Activated CD8-positive, alpha-beta memory T cell treated with anti-CD3 and anti-CD28 coated beads for 36 hours (primary cell): ENCODE data around the gene ATG9B. TPM values are rescaled to one million over a fixed set of nuclear protein-coding genes. Genes with fewer than 3 reads are reported as not detected.

ENCODE experiments used
- CTCF ChIA-PET: fragments of 350-600 bp; sonication (Branson Sonifier 250); formaldehyde crosslinking; loops from one replicate; lab custom pipeline; 2021; ENCODE audit warnings: antibody characterized with exemption; lab: Charles Lee
- POLR2A ChIA-PET: fragments of 350-600 bp; sonication (Branson Sonifier 250); formaldehyde crosslinking; loops from one replicate; lab custom pipeline; 2021; ENCODE audit warnings: antibody characterized with exemption; lab: Charles Lee
- total RNA-seq, 2 experiments: library from RNA; stranded (reverse); gene quantifications; one replicate each; pipeline ENCODE4 v1.2.3, GENCODE V29; 2021

Gene ATG9B
- total RNA-seq, 2 experiments from 2014 or later = 6.3 to 7.7 TPM

DNA sequence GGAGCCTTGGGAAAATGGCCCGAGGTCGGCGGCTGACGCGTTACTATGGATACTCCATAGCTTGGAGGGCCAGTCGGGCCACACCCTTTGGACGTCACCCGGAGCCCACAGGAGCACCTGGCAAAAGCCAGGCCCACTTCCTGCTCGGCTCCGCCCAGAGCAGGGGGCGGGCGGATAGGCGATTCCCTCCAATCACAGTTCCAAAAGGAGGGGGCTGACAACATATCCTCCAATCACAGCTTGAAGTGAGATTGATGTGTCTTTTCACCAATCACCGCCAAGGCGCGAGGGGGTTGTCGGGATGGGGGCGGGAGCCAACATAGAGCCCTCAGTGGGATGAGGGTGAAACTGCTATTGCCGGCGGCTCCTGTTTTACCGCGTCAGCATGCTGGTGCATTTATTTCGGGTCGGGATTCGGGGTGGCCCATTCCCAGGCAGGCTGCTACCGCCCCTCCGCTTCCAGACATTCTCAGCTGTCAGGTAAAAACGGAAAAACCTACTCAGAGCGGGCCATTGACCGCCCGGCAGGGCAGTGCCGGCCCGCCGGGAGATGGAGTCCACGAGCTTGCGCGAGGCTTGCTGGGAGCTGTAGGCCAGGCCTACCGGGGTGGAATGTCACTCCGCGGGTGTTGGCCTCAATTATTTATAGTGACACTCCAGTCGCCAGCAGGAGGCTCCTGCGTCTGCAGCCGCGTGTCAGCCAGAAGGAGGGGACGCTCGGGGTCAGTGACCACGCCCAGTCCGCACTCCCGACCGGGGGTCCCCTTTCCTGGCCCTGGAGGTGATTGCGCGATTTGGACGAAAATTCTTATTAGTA lies 4.0 kb upstream of the ATG9B start, which contains the start of gene ABCB8:
Gene ABCB8, plus strand, starts transcription at position 320 of the 817 bp plus-strand sequence. Its CDS starts 66 bp downstream, at position 386.
- POLR2A ChIA-PET = interaction anchor here (0.6 to 1.4 kb wide), 9 partner anchors 10 to 59 kb away, joined by 3 to 10 read pairs (median 6); partner anchors contain the start of gene CDK5
- CTCF ChIA-PET = interaction anchor here (0.7 to 2.8 kb wide), 11 partner anchors 10 to 130 kb away, joined by 3 to 32 read pairs (median 4); partner anchors contain the start of genes FASTK and TMUB1

DNA sequence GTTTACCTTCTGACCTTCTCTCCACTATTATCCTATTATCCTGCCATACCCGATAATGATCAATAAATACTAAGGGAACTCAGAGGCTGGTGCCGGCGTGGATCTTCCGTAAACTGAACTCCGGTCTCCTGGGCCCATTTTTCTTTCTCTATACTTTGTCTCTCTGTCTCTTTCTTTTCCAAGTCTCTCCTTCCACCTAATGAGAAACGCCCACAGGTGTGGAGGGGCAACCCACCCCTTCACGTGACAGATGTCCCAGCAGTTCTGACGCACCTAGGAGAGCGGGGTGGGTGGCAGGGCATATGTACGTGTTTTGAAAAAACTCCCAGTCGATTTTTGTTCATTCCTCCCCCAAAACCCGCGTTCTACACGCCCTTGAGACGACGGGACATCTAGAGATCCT lies 3.4 kb upstream of the ATG9B start:
- CTCF ChIA-PET = interaction anchor here (1.1 to 2.8 kb wide), 7 partner anchors 9 to 129 kb away, joined by 3 to 32 read pairs (median 4); partner anchors contain the start of gene TMUB1
- POLR2A ChIA-PET = interaction anchor here (0.8 to 1.4 kb wide), 7 partner anchors 9 to 59 kb away, joined by 3 to 10 read pairs (median 7); partner anchors contain the start of gene CDK5

DNA sequence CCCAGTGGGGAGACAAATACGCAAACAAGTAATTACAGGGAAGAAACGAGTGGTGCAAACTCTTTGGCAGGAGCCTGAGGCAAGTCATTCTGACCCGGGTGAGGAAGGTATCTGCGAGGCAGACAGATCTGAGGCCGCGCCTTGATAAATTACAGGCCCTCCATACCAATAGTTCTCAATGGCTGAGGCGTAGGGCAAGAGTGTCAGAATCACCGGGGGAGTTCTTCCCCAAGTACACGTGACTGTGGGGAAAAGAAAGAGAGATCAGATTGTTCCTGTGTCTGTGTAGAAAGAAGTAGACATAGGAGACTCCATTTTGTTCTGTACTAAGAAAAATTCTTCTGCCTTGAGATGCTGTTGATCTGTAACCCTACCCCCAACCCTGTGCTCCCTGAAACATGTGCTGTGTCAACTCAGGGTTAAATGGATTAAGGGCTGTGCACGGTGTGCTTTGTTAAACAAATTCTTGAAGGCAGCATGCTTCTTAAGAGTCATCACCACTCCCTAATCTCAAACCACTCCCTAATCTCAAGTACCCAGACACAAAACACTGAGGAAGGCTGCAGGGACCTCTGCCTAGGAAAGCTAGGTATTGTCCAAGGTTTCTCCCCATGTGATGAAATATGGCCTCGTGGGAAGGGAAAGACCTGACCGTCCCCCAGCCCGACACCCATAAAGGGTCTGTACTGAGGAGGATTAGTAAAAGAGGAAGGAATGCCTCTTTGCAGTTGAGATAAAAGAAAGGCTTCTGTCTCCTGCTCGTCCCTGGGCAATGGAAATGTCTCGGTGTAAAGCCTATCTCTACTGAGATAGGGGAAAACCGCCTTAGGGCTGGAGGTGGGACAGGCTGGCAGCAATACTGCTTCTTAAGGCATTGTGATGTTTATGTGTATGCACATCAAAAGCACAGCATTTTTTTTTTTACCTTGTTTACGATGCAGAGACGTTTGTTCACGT lies 2.8 kb upstream of the ATG9B start:
- ChIA-PET POLR2A (interaction anchor here (0.8 to 1.4 kb wide), 2 partner anchors 8 to 13 kb away, joined by 3 to 8 read pairs; no protein-coding TSS in a partner anchor), CTCF (interaction anchor here (0.6 to 2.8 kb wide), 6 partner anchors 8 to 84 kb away, joined by 3 to 32 read pairs (median 6); partner anchors contain the start of gene TMUB1)

DNA sequence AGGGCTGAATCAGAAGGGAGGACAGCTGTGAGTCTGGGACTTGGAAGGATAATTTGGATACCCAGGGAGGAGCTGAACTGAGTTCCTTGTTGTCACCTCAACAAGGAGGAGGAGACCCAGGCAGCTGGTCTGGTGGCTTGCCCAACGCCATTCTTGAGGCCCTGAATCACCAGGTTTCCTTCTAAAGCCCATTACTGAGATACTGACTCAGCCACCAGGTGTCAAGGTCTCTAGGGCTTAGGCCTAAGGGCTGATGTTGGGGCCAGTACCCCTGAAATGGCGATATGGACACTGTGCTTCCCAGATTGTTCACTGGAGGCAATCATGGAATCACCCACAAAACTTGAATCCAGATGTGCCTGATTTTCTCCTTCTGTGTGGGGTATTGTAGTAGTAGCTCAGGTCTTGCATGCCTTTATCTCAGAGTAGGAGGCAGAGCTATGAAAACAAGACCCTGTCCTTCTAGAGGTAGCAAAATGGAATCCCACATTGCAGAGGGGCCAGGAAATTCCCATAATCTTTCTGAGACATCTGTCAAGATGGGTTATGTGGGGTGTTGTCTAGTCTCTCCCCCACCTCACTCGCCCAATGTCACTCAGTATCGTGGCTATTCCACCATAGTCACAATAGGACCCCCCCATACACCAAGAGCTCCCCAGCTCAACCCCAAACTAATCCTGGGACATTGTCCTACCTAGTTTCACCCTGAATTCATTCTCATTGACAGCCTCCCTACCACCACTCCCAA lies 1.8 kb upstream of the ATG9B start:
- ChIA-PET CTCF (interaction anchor here (0.6 to 1.7 kb wide), 3 partner anchors 8 to 17 kb away, joined by 3 to 7 read pairs (median 5); no protein-coding TSS in a partner anchor), POLR2A (no interaction called here)

DNA sequence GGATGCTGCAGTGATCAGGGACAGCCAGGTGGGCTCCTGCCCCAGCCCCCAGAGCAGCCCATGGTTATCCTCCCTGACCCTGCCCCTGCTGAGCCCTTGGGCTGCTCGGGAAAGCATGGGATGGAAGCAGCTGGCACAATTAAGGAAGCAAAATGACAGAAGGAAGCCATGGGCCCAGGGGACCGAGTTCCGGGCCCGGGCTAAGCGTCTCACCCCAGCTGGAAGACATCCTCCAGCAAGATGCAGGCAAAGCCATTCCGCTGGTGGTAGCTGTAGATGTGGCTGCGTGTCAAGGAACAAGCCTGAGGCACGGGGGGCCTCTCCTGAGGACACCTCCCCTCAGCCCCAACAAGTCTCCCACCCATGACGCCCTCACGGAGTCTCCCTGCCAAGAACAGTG lies 1.1 kb downstream of the ATG9B start:
- ChIA-PET CTCF (interaction anchor here (2.0 kb wide), 1 partner anchor 15 kb away, joined by 5 read pairs; no protein-coding TSS in a partner anchor), POLR2A (no interaction called here)

DNA sequence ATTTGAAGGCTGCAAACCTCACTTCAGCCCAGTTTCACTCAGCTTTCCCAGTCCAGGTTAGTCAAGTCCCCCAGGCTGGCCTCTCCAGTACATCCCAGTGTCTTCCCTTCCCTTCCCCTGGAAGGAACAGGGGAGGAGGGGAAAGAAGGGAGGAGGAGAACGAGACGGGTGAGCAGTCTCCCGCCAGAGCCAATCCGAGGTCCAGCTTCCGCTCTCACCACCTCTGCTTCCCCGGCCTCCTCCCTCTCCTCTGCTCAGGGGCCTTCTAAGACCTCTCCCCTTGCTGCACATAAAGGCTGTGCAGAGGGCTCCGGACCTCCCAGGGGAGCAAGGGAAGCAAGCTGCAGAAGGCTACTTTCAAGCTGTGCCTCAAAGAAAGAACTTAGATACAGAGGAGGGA lies 4.1 kb downstream of the ATG9B start:
- CTCF ChIA-PET = interaction anchor here (2.9 to 5.5 kb wide), 3 partner anchors 9 to 57 kb away, joined by 14 to 32 read pairs (median 20); partner anchors contain the start of gene ABCB8

DNA sequence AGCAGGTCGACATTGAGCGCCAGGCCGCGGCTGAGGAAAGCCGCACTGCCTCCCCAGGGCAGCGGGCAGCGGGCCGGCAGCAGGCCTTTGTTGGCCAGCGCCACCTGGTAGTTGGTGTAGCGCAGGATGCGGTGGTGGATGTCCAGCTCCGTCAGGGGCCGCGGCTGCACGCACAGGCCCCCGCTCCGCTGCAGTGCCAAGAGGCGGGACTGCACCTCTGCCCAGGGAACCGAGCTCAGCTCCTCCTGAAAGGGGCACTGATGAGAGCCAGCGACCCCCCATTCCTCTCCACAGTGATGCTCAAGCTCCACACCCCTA lies 5.2 kb downstream of the ATG9B start:
- CTCF ChIA-PET = interaction anchor here (0.5 to 5.5 kb wide), 20 partner anchors 10 to 950 kb away, joined by 3 to 38 read pairs (median 4); partner anchors contain the start of genes ABCB8 and ABCF2
- POLR2A ChIA-PET = interaction anchor here (0.6 to 2.0 kb wide), 6 partner anchors 9 to 233 kb away, joined by 3 to 8 read pairs (median 5); partner anchors contain the start of genes ABCB8 and SLC4A2

More for the DNA sequence above, 4.1 kb downstream of the ATG9B start:
- POLR2A ChIA-PET = no interaction called here

DNA sequence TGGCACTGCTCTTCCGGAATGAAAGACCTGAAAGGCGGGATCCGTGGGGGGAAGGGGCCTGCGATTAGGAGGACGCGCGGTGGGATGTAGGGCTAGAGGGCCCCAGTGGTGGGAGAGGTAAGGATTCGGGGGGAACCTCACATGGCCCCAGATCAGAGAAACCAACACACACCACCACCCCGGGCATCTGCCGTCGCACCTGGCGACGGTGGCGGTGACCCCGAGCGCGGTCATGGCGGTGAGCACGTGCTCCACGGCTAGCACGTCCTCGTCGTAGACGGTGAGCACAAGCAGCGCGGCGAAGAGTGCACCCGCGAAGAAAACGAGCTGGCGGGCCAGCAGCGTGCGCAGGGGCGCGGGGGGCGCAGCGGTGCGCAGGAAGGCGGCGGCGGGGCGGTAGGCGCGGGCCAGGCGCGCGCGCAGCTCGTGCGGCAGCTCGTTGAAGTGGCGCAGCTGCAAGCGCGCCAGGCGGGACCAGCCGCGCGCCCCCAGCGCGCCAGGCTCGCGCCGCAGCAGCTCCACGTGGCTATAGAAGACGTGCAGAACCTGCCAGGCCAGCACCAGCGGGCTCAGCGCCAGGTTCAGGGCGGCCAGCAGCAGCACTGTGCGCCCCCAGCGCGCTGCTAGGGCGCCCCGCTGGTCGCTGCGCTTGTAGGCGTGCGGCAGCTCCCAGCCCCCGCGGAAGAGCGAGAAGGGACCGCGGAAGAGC lies 5.7 kb downstream of the ATG9B start:
- ChIA-PET CTCF (interaction anchor here (0.5 to 5.5 kb wide), 25 partner anchors 8 to 950 kb away, joined by 3 to 38 read pairs (median 4); partner anchors contain the start of genes ABCB8 and ABCF2), POLR2A (interaction anchor here (0.6 to 2.0 kb wide), 5 partner anchors 9 to 233 kb away, joined by 3 to 8 read pairs (median 6); partner anchors contain the start of gene ABCB8)

DNA sequence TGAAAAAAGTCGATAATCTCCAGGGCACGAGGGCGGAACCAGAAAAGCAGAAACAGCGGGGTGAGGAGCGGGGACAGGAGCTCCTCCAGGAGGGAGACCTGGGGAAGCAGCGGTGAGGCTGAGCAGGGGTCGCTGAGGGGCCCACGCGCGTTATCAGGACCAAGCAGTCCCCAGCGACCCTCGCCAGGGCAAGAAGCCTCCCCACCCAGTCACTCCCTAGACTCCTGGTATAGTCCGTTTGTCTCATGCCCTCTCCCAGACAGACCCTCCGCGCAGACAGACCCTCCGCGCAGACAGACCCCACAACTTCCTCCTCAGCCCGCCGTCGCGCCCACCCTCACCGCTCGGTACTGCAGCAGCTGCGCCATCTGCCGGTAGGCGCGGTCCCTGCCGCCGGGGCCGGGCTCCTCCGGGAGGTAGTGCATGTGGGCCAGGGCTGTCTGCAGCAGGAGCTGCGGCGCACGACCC lies 6.3 kb downstream of the ATG9B start:
- ChIA-PET POLR2A (interaction anchor here (0.9 to 2.0 kb wide), 3 partner anchors 10 to 21 kb away, joined by 3 to 8 read pairs (median 4); partner anchors contain the start of gene ABCB8), CTCF (interaction anchor here (0.5 to 5.5 kb wide), 23 partner anchors 8 to 230 kb away, joined by 3 to 38 read pairs (median 4); partner anchors contain the start of genes ABCB8 and ABCF2)

DNA sequence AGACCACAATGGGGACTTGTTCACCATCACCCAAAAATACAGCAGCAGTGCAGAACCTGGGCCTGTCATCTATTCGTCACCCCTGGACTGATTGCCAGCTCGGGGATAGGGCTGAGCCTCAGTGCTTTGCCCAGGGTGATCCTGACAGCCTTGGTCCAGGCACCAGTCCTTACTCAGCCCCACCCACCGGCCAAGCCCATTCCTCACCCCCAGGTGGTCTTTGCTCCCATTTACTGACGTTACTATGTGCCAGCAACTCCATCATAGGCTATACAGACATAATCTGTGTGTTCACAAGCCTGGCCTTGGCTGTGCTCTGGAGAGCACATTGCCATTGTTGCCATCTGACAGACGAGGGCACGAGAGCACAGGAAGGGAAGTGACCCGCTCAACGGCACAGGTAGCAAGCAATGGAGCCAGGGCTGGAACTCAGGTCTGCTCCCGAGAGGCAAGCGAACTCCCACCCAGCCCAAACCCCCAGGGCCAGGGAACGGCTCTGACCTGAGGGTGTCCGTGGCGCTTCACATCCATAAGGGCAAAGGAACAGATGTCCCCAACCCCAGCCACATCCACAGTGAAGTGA lies 6.8 kb downstream of the ATG9B start:
- ChIA-PET CTCF (interaction anchor here (0.7 to 5.5 kb wide), 19 partner anchors 8 to 210 kb away, joined by 3 to 38 read pairs (median 4); partner anchors contain the start of genes ABCB8 and ABCF2), POLR2A (interaction anchor here (1.3 to 2.0 kb wide), 2 partner anchors 10 to 11 kb away, joined by 4 to 8 read pairs; partner anchors contain the start of gene ABCB8)

DNA sequence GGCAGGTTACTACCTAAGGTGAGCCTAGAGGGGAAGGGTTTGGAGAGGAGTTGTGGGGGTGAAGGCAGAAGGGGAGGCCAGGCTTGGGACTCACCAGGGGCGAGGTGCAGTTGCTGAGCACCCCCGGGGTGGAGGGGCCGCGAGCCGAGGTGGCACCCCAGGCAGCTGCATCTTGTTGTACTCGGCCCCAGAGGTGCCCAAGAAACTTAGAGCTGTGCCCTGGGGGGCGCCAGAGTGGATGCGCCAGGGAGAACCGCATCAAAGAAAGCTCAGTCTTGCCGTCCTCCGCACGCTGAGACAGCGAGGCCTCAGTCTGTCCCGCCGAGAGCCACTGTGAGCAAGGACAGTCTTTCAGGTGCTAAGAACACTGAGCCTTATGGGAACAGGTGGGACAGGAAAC lies 7.4 kb downstream of the ATG9B start:
- ChIA-PET POLR2A (no interaction called here), CTCF (interaction anchor here (1.1 to 5.5 kb wide), 6 partner anchors 8 to 68 kb away, joined by 3 to 38 read pairs (median 12); partner anchors contain the start of gene ABCB8)

DNA sequence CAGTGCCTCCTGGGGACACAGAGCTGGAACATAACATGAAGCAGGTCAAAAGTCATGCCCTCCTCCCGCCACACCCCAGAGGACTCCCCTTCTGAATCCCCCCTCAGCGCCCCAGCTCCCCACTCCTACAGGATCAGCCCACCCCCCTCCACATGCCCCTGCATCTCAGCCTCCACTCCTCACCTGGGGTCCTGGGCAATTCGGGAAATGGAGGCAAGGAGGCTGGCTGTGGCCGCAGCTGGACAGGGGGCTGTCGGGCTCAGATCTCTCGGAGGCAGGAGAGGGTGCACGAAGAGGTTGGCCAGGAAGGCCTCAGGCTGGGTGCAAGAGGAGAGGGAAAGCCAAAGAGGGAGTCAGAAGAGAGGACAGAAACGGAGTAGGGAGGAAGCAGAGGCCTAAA lies 7.8 kb downstream of the ATG9B start:
- CTCF ChIA-PET = interaction anchor here (1.1 to 5.5 kb wide), 4 partner anchors 26 to 68 kb away, joined by 3 to 20 read pairs (median 3); no protein-coding TSS in a partner anchor
- POLR2A ChIA-PET = no interaction called here

DNA sequence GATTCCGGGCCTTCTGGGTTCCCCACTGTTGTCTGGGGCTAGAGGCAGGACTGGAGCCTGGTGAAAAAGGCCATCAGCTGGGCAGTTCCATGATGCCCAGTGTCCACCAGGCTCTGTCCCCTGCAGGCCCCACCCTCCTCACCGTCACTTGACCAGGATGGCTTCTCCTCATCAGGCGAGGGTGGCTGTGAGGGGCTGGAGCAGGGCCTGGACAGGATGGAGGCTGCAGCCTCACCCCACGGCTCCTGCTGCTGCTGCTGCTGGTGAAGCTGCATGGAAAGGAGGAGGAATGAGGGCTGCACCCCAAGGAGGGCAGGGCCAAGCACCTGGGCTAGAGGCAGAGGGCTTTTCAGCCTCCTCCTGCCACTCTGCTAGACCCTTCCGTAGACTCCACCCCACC lies 8.3 kb downstream of the ATG9B start:
- ChIA-PET POLR2A (no interaction called here), CTCF (interaction anchor here (1.1 to 5.5 kb wide), 3 partner anchors 26 to 69 kb away, joined by 3 to 20 read pairs (median 3); no protein-coding TSS in a partner anchor)

DNA sequence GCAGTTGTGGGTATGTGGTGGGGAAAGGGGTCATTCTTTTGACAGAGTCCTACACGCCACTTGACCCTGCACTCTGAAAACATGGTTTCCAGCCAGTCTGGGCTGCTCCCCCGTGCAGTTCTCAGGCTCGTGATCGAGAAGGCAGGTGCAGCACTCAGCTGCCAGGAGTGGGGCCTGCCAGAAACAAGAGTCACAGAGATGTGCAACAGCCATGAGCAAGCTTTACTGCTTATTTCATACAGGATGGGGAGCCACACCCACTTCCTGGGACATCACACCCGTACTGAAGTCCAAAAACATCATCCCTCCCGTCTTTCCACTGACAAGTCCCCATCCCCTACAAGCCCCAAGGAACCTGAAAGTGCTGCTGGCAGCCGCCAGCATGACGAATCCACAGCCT lies 9.3 kb downstream of the ATG9B start:
- CTCF ChIA-PET = interaction anchor here (1.7 to 5.5 kb wide), 2 partner anchors 11 to 52 kb away, joined by 7 to 20 read pairs; no protein-coding TSS in a partner anchor
- POLR2A ChIA-PET = no interaction called here

DNA sequence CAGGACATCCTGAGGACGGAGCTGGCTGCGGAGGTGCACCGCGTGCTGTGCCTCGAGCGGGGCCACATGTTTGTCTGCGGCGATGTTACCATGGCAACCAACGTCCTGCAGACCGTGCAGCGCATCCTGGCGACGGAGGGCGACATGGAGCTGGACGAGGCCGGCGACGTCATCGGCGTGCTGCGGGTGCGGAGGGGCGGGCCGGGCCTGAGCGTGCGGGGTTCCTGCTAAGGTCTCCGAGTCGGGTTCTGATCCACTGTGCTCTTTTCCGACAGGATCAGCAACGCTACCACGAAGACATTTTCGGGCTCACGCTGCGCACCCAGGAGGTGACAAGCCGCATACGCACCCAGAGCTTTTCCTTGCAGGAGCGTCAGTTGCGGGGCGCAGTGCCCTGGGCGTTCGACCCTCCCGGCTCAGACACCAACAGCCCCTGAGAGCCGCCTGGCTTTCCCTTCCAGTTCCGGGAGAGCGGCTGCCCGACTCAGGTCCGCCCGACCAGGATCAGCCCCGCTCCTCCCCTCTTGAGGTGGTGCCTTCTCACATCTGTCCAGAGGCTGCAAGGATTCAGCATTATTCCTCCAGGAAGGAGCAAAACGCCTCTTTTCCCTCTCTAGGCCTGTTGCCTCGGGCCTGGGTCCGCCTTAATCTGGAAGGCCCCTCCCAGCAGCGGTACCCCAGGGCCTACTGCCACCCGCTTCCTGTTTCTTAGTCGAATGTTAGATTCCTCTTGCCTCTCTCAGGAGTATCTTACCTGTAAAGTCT lies 10.4 kb downstream of the ATG9B start:
- ChIA-PET CTCF (interaction anchor here (0.6 to 1.7 kb wide), 7 partner anchors 10 to 380 kb away, joined by 3 to 7 read pairs (median 3); partner anchors contain the start of gene ATG9B), POLR2A (interaction anchor here (0.7 to 1.0 kb wide), 2 partner anchors 14 to 15 kb away, joined by 3 to 5 read pairs; partner anchors contain the start of gene ABCB8)
